Measurements from ENCODE around the gene TAS2R50. TPM values are rescaled to one million over a fixed set of nuclear protein-coding genes. Genes with fewer than 3 reads are reported as not detected.

Gene TAS2R50
- total and polyA plus RNA-seq, 2 donors (not counting 3 experiments of a cell fraction or from before 2014, with no cell fraction given), result 0.12 to 1.5 TPM

GRCh38 chr12:11015775-11016430 lies 29.2 kb upstream of the TAS2R50 start:
- Histone ChIP-seq H3K79me2 (ENCODE audit: control insufficient read depth, insufficient read depth, low read length) (no peaks in the 10 kb centered on the region), H3K9me3 (replicated peaks; ENCODE audit: control insufficient read depth, insufficient read depth, low read length) (no peaks in the 10 kb centered on the region), H3K9me1 (replicated peaks; ENCODE audit: control insufficient read depth, extremely low read depth, insufficient read depth, low read length) (no peaks in the 10 kb centered on the region), H3K4me1 (ENCODE audit: control insufficient read depth, extremely low read depth, insufficient read depth, low read length) (peaks cover 13% of the 10 kb centered on the region), H3K4me3 (replicated peaks in 1 of 3; ENCODE audit: insufficient read depth in 1 of 3, low read depth in 1 of 3, low read length in 3 of 3) (no peak overlapping the region), H3K9ac (replicated peaks; ENCODE audit: extremely low read depth, insufficient read depth, low read length) (no peak overlapping the region), H2AFZ (ENCODE audit: low read depth, low read length) (no peak overlapping the region), H3K27ac (ENCODE audit: insufficient read depth, low read depth, low read length) (no peak overlapping the region), H4K20me1 (replicated peaks; ENCODE audit: control insufficient read depth, extremely low read depth, insufficient read depth, low read length) (no peaks in the 10 kb centered on the region), H3K4me2 (ENCODE audit: insufficient read depth, low read length) (peak overlapping the region; percentile 16), H3K36me3 (ENCODE audit: control insufficient read depth in 2 of 2, extremely low read depth in 1 of 2, insufficient read depth in 2 of 2, low read length in 2 of 2) (no peaks in the 10 kb centered on the region), H3K27me3 (ENCODE audit: control insufficient read depth in 2 of 2, insufficient read depth in 2 of 2, low read length in 2 of 2) (no peaks in the 10 kb centered on the region)
- BruUV-seq (replicated peaks), result no TSS peak
- POLR2A ChIA-PET, result no interaction called here
- dilution Hi-C loops (cut with MboI; ENCODE audit: extremely low pct_ligation_motif_present, low sequenced_read_pairs) (no loop called here), intact Hi-C loops (cut with micrococcal nuclease) (loop anchor here (5.0 kb wide), 1 partner anchor 156 kb away; the partner anchor contains the start of gene SMIM10L1)
- CTCF ChIA-PET, result no interaction called here
- FAIRE-seq (peak; percentile 76), DNase-seq (ENCODE audit: low read depth, low spot score) (peak; percentile 86)
- TF ChIP-seq POLR2A (IDR thresholded peaks at IDR 0.05; ENCODE audit: low read depth, low read length), result no peak
- TF ChIP-seq GATA2 (IDR thresholded peaks at IDR 0.05; ENCODE audit: insufficient read depth, insufficient read length, low read depth, low read length), result peak; percentile 68
- TF ChIP-seq FOS (IDR thresholded peaks at IDR 0.05; ENCODE audit: borderline replicate concordance, insufficient read depth, low read length), result no peak

- FAIRE-seq (no peak), DNase-seq (ENCODE audit: low read depth, low spot score) (no peak)
- Histone ChIP-seq H3K4me3 (replicated peaks in 1 of 3; ENCODE audit: insufficient read depth in 1 of 3, low read depth in 1 of 3, low read length in 3 of 3) (no peak overlapping the region), H2AFZ (ENCODE audit: low read depth, low read length) (no peak overlapping the region), H3K9me3 (replicated peaks; ENCODE audit: control insufficient read depth, insufficient read depth, low read length) (no peaks in the 10 kb centered on the region), H3K27me3 (ENCODE audit: control insufficient read depth in 2 of 2, insufficient read depth in 2 of 2, low read length in 2 of 2) (no peaks in the 10 kb centered on the region), H3K9me1 (replicated peaks; ENCODE audit: control insufficient read depth, extremely low read depth, insufficient read depth, low read length) (no peaks in the 10 kb centered on the region), H3K79me2 (ENCODE audit: control insufficient read depth, insufficient read depth, low read length) (no peaks in the 10 kb centered on the region), H3K36me3 (ENCODE audit: control insufficient read depth in 2 of 2, extremely low read depth in 1 of 2, insufficient read depth in 2 of 2, low read length in 2 of 2) (no peaks in the 10 kb centered on the region), H3K4me1 (ENCODE audit: control insufficient read depth, extremely low read depth, insufficient read depth, low read length) (peaks cover 13% of the 10 kb centered on the region), H3K4me2 (ENCODE audit: insufficient read depth, low read length) (no peak overlapping the region), H4K20me1 (replicated peaks; ENCODE audit: control insufficient read depth, extremely low read depth, insufficient read depth, low read length) (no peaks in the 10 kb centered on the region), H3K9ac (replicated peaks; ENCODE audit: extremely low read depth, insufficient read depth, low read length) (no peak overlapping the region), H3K27ac (ENCODE audit: insufficient read depth, low read depth, low read length) (no peak overlapping the region)
- ChIA-PET CTCF (interaction anchor here (0.7 kb wide), 1 partner anchor 55 kb away, joined by 3 read pairs; no protein-coding TSS in a partner anchor), POLR2A (no interaction called here)
- no TSS peak for BruUV-seq (replicated peaks)
- intact Hi-C loops (cut with micrococcal nuclease), result loop anchor here (1.0 kb wide), 1 partner anchor 55 kb away; no protein-coding TSS in a partner anchor
- dilution Hi-C loops (cut with MboI; ENCODE audit: extremely low pct_ligation_motif_present, low sequenced_read_pairs), result no loop called here
- no peak for TF ChIP-seq EZH2 (IDR thresholded peaks at IDR 0.05; ENCODE audit: borderline replicate concordance, low read depth, low read length, severe bottlenecking)
- no peak for TF ChIP-seq MYC (IDR thresholded peaks at IDR 0.05; ENCODE audit: low read depth, low read length)
- TF ChIP-seq JUN (IDR thresholded peaks at IDR 0.05; ENCODE audit: borderline replicate concordance, insufficient read depth, insufficient read length, low read depth), result no peak
- TF ChIP-seq POLR2AphosphoS5 (IDR thresholded peaks at IDR 0.05; ENCODE audit: insufficient read depth, low read depth, low read length), result no peak
- no peak for TF ChIP-seq MAX (IDR thresholded peaks at IDR 0.05; ENCODE audit: insufficient read depth, insufficient read length)
- TF ChIP-seq GATA2 (IDR thresholded peaks at IDR 0.05; ENCODE audit: insufficient read depth, insufficient read length, low read depth, low read length), result no peak
These were observed 27.5 kb upstream of the TAS2R50 start for GRCh38 chr12:11014234-11014633.
